ENCODE results near the gene EEF1AKMT2.
"Not testable (repeated sequence)": the region's sequence is repeated elsewhere in the genome, so short reads cannot be mapped to it uniquely, and the experiment has no call there.

Gene EEF1AKMT2
- total RNA-seq = 6.7 to 9.7 (median 7.9) reads per million in 4 donors

GRCh38 chr10:124791547-124792348 lies at the start of gene EEF1AKMT2:
TSS of gene EEF1AKMT2 (minus strand) at chr10:124791887. CDS start at chr10:124791833, 54 bp downstream.
- peak; percentile 63 to 88 (median 70) for DNase-seq

GRCh38 chr10:124837687-124838086 lies 46.0 kb upstream of the EEF1AKMT2 start:
- no peak for DNase-seq

- no peak for DNase-seq
Observed at GRCh38 chr10:124831116-124831515, 39.4 kb upstream of the EEF1AKMT2 start.

GRCh38 chr10:124830445-124830844 lies 38.8 kb upstream of the EEF1AKMT2 start:
- no peak for DNase-seq

GRCh38 chr10:124829447-124830115 lies 37.9 kb upstream of the EEF1AKMT2 start:
- DNase-seq = no peak

- peak in 1 of 5 donors; percentile 2 for DNase-seq
Observed at GRCh38 chr10:124827474-124827873, 35.8 kb upstream of the EEF1AKMT2 start.

GRCh38 chr10:124826262-124826661 lies 34.6 kb upstream of the EEF1AKMT2 start:
- no peak for DNase-seq

GRCh38 chr10:124825702-124826101 lies 34.0 kb upstream of the EEF1AKMT2 start:
- no peak for DNase-seq

- DNase-seq = not testable (repeated sequence)
Observed at GRCh38 chr10:124824932-124825331, 33.2 kb upstream of the EEF1AKMT2 start.

- no peak for DNase-seq
Observed at GRCh38 chr10:124824507-124824906, 32.8 kb upstream of the EEF1AKMT2 start.

GRCh38 chr10:124821520-124821919 lies 29.8 kb upstream of the EEF1AKMT2 start:
- DNase-seq = no peak

- no peak for DNase-seq
Observed at GRCh38 chr10:124820121-124820520, 28.4 kb upstream of the EEF1AKMT2 start.

GRCh38 chr10:124802313-124802675 lies 10.6 kb upstream of the EEF1AKMT2 start:
- DNase-seq = no peak

GRCh38 chr10:124799211-124799610 lies 7.5 kb upstream of the EEF1AKMT2 start:
- DNase-seq = no peak

GRCh38 chr10:124798781-124799180 lies 7.1 kb upstream of the EEF1AKMT2 start:
- no peak for DNase-seq

GRCh38 chr10:124798364-124798763 lies 6.7 kb upstream of the EEF1AKMT2 start:
- no peak for DNase-seq

- DNase-seq = no peak
Observed at GRCh38 chr10:124792998-124793352, 1.3 kb upstream of the EEF1AKMT2 start.

GRCh38 chr10:124782900-124783299 lies 8.8 kb downstream of the EEF1AKMT2 start:
- not testable (repeated sequence) for DNase-seq

GRCh38 chr10:124768791-124769190 lies 22.9 kb downstream of the EEF1AKMT2 start:
- DNase-seq = no peak

- no peak for DNase-seq
Observed at GRCh38 chr10:124765256-124765655, 26.4 kb downstream of the EEF1AKMT2 start.

GRCh38 chr10:124763267-124763666 lies 28.4 kb downstream of the EEF1AKMT2 start:
- DNase-seq = no peak

- DNase-seq = no peak
Observed at GRCh38 chr10:124762281-124762680, 29.4 kb downstream of the EEF1AKMT2 start.

- DNase-seq = no peak
Observed at GRCh38 chr10:124756156-124756903, 35.4 kb downstream of the EEF1AKMT2 start.
